T-cell (primary cell): Measurements from ENCODE around the gene MORN1. TPM values are rescaled to one million over a fixed set of nuclear protein-coding genes. Genes with fewer than 3 reads are reported as not detected.

Source experiments
- ATAC-seq, 4 experiments: fragments of 200-7000 bp in 3 of 4; fragments of 150-1000 bp in 1 of 4; cut with Tn5 transposase; replicated peaks in 1 of 4; 1 replicate in 3 of 4; 2 replicates in 1 of 4; pipeline ENCODE4 v1.10.0; 2021; ENCODE audit warnings: moderate library complexity in 3 of 4, mild to moderate bottlenecking in 2 of 4, moderate number of reproducible peaks in 1 of 4
- CTCF ChIA-PET, 2 donors: fragments of 300-600 bp; sonication (Branson Sonifier 250); formaldehyde crosslinking; loops; one replicate each; lab custom pipeline; 2022; ENCODE audit warnings: antibody characterized with exemption in 2 of 2; lab: Charles Lee
- POLR2A ChIA-PET, 2 donors: fragments of 300-600 bp; sonication (Branson Sonifier 250); formaldehyde crosslinking; loops; one replicate each; lab custom pipeline; 2022; ENCODE audit warnings: antibody characterized with exemption in 2 of 2; lab: Charles Lee
- DNase-seq, 35 experiments: peaks; one replicate each; pipeline versions ENCODE4 v3.0.0 to v3.0.0-alpha.2; 2013 to 2023
- H3K27ac ChIP-seq: one replicate; pipeline ENCODE4 v1.5.1; 2013; ENCODE audit warnings: low read length
- H3K27me3 ChIP-seq, 2 experiments: replicated peaks in 1 of 2; 1 replicate in 1 of 2; 2 replicates in 1 of 2; pipeline versions ENCODE4 v1.6.1 to v1.7.0; 2013; ENCODE audit warnings: low read length in 1 of 2, mixed read lengths in 1 of 2; ENCODE audit not compliant: control insufficient read depth in 2 of 2, insufficient read depth in 2 of 2; ENCODE audit errors: extremely low read depth in 1 of 2
- H3K36me3 ChIP-seq, 2 donors: 1 replicate in 1 of 2; 2 replicates in 1 of 2; pipeline versions ENCODE4 v1.6.1 to v1.7.0; 2013; ENCODE audit warnings: low read length in 1 of 2; ENCODE audit not compliant: control insufficient read depth in 2 of 2, insufficient read depth in 1 of 2; ENCODE audit errors: extremely low read depth in 1 of 2
- H3K4me1 ChIP-seq, 2 experiments: 1 replicate in 1 of 2; 2 replicates in 1 of 2; pipeline versions ENCODE4 v1.6.1 to v1.7.0; 2013; ENCODE audit warnings: low read length in 2 of 2, mixed read lengths in 1 of 2; ENCODE audit not compliant: insufficient read depth in 2 of 2, control insufficient read depth in 1 of 2; ENCODE audit errors: extremely low read depth in 1 of 2
- H3K4me3 ChIP-seq, 2 donors: 1 replicate in 1 of 2; 2 replicates in 1 of 2; pipeline versions ENCODE4 v1.5.1 to v1.7.0; 2013; ENCODE audit warnings: mild to moderate bottlenecking in 2 of 2, low read length in 1 of 2, moderate library complexity in 1 of 2; ENCODE audit not compliant: control insufficient read depth in 1 of 2; ENCODE audit errors: extremely low read depth in 1 of 2
- H3K9me3 ChIP-seq: 2 replicates; pipeline ENCODE4 v1.7.0; 2013
- H3K27ac Mint-ChIP-seq, 2 donors: one replicate each; pipeline ENCODE4 v1.8.0; 2020 to 2021; ENCODE audit warnings: mild to moderate bottlenecking in 2 of 2, mixed read lengths in 2 of 2
- H3K27me3 Mint-ChIP-seq, 2 donors: one replicate each; pipeline ENCODE4 v1.8.0; 2021 to 2022; ENCODE audit warnings: mixed read lengths in 2 of 2
- H3K36me3 Mint-ChIP-seq: one replicate; pipeline ENCODE4 v1.8.0; 2021; ENCODE audit warnings: mixed read lengths
- H3K4me1 Mint-ChIP-seq, 3 donors: one replicate each; pipeline ENCODE4 v1.8.0; 2020 to 2022; ENCODE audit warnings: mixed read lengths in 3 of 3, mild to moderate bottlenecking in 1 of 3
- H3K4me3 Mint-ChIP-seq, 3 donors: one replicate each; pipeline ENCODE4 v1.8.0; 2020 to 2022; ENCODE audit warnings: mild to moderate bottlenecking in 3 of 3, mixed read lengths in 3 of 3, moderate library complexity in 3 of 3
- H3K9me3 Mint-ChIP-seq, 3 donors: one replicate each; pipeline ENCODE4 v1.8.0; 2020 to 2022; ENCODE audit warnings: mixed read lengths in 3 of 3
- WGBS: methylation state at CpG from one replicate; pipeline ENCODE4 v1.1.5; 2013; ENCODE audit warnings: missing lambda C conversion rate; ENCODE audit not compliant: insufficient coverage; 5-methylcytosine and 5-hydroxymethylcytosine counted together
- total RNA-seq, 35 experiments: library from RNA in 6 of 35; stranded (reverse) in 6 of 35; fragments of 120-200 nt in 1 of 35; gene quantifications; one replicate each; pipeline versions ENCODE4 v1.2.1 to v1.2.4 and lab custom pipeline; 2013 to 2026

MORN1 gene
- total RNA-seq, 5 donors from 2014 or later (not counting 1 experiment from before 2014, with no cell fraction given): 8.2 to 17.5 (median 13.2) TPM

GRCh38 chr1:2404890-2405511 lies 13.6 kb upstream of the MORN1 start:
- Histone ChIP-seq H3K9me3 (no peaks in the 10 kb centered on the region), H3K27me3 (no peaks in the 10 kb centered on the region), H3K4me3 (no peak overlapping the region), H3K4me1 (no peaks in the 10 kb centered on the region), H3K27ac (no peak overlapping the region), H3K36me3 (peaks cover 31 to 74% of the 10 kb centered on the region in 2 donors)
- DNase-seq (no peak), ATAC-seq (no peak)
- peaks cover 32% of the 10 kb centered on the region for H3K36me3 Mint-ChIP-seq
- no peak overlapping the region for H3K27ac Mint-ChIP-seq
- WGBS: 92% methylated on average over 17 of the region's 24 CpGs
- ChIA-PET CTCF (interaction anchor here in 1 of 2 donors (0.6 kb wide), 1 partner anchor 1046 kb away, joined by 4 read pairs; no protein-coding TSS in a partner anchor), POLR2A (no interaction called here)
- no peak overlapping the region for H3K4me3 Mint-ChIP-seq
- H3K27me3 Mint-ChIP-seq: no peaks in the 10 kb centered on the region
- H3K4me1 Mint-ChIP-seq: peaks cover 5 to 8% (median 7%) of the 10 kb centered on the region in 3 donors
- no peaks in the 10 kb centered on the region for H3K9me3 Mint-ChIP-seq

- no peak overlapping the region for H3K4me3 ChIP-seq
- POLR2A ChIA-PET: no interaction called here
- peaks cover 7 to 12% (median 8%) of the 10 kb centered on the region in 3 donors for H3K4me1 Mint-ChIP-seq
- no peak overlapping the region for H3K27ac Mint-ChIP-seq
- WGBS: 93% methylated on average over 29 of the region's 29 CpGs
- no peaks in the 10 kb centered on the region for H3K27me3 ChIP-seq
- H3K9me3 ChIP-seq: no peaks in the 10 kb centered on the region
- no peaks in the 10 kb centered on the region for H3K4me1 ChIP-seq
- H3K36me3 Mint-ChIP-seq: peaks cover 36% of the 10 kb centered on the region
- H3K9me3 Mint-ChIP-seq: no peaks in the 10 kb centered on the region
- peaks cover 25 to 81% of the 10 kb centered on the region in 2 donors for H3K36me3 ChIP-seq
- DNase-seq: no peak
- no peak overlapping the region for H3K27ac ChIP-seq
- H3K4me3 Mint-ChIP-seq: no peak overlapping the region
- CTCF ChIA-PET: interaction anchor here in 1 of 2 donors (0.6 kb wide), 1 partner anchor 1047 kb away, joined by 4 read pairs; no protein-coding TSS in a partner anchor
- ATAC-seq: peak in 1 of 4 experiments; percentile 16
- no peaks in the 10 kb centered on the region for H3K27me3 Mint-ChIP-seq
Observed at GRCh38 chr1:2404142-2404889, 13.0 kb upstream of the MORN1 start.

GRCh38 chr1:2403273-2403672 lies 11.9 kb upstream of the MORN1 start:
- H3K27me3 ChIP-seq: no peaks in the 10 kb centered on the region
- H3K36me3 ChIP-seq: peaks cover 29 to 83% of the 10 kb centered on the region in 2 donors
- no peaks in the 10 kb centered on the region for H3K4me1 ChIP-seq
- H3K27ac ChIP-seq: no peak overlapping the region
- POLR2A ChIA-PET: interaction anchor here in 1 of 2 donors (0.6 kb wide), 1 partner anchor 181 kb away, joined by 4 read pairs; no protein-coding TSS in a partner anchor
- no peak overlapping the region for H3K4me3 ChIP-seq
- peaks cover 10 to 16% (median 13%) of the 10 kb centered on the region in 3 donors for H3K4me1 Mint-ChIP-seq
- no peak overlapping the region for H3K27ac Mint-ChIP-seq
- no peak for ATAC-seq
- 98% methylated on average over 14 of the region's 19 CpGs for WGBS
- CTCF ChIA-PET: no interaction called here
- no peaks in the 10 kb centered on the region for H3K9me3 Mint-ChIP-seq
- no peak for DNase-seq
- H3K9me3 ChIP-seq: no peaks in the 10 kb centered on the region
- no peaks in the 10 kb centered on the region for H3K27me3 Mint-ChIP-seq
- peaks cover 40% of the 10 kb centered on the region for H3K36me3 Mint-ChIP-seq
- no peak overlapping the region for H3K4me3 Mint-ChIP-seq

- ChIA-PET CTCF (no interaction called here), POLR2A (no interaction called here)
- H3K4me3 ChIP-seq: no peak overlapping the region
- no peaks in the 10 kb centered on the region for H3K9me3 ChIP-seq
- peaks cover 10 to 17% (median 13%) of the 10 kb centered on the region in 3 donors for H3K4me1 Mint-ChIP-seq
- ATAC-seq: no peak
- H3K4me3 Mint-ChIP-seq: no peak overlapping the region
- peaks cover 39% of the 10 kb centered on the region for H3K36me3 Mint-ChIP-seq
- DNase-seq: no peak
- H3K27ac ChIP-seq: no peak overlapping the region
- no peaks in the 10 kb centered on the region for H3K4me1 ChIP-seq
- H3K36me3 ChIP-seq: peaks cover 29 to 84% of the 10 kb centered on the region in 2 donors
- no peaks in the 10 kb centered on the region for H3K9me3 Mint-ChIP-seq
- WGBS: 97% methylated on average over 14 of the region's 23 CpGs
- H3K27me3 ChIP-seq: no peaks in the 10 kb centered on the region
- peak overlapping the region in 1 of 2 donors; percentile 28 for H3K27ac Mint-ChIP-seq
- no peaks in the 10 kb centered on the region for H3K27me3 Mint-ChIP-seq
Observed at GRCh38 chr1:2402420-2402819, 11.1 kb upstream of the MORN1 start.

GRCh38 chr1:2400950-2401649 lies 9.7 kb upstream of the MORN1 start:
- ChIA-PET POLR2A (no interaction called here), CTCF (no interaction called here)
- DNase-seq (no peak), ATAC-seq (no peak)
- no peaks in the 10 kb centered on the region for H3K9me3 Mint-ChIP-seq
- peaks cover 48% of the 10 kb centered on the region for H3K36me3 Mint-ChIP-seq
- no peaks in the 10 kb centered on the region for H3K27me3 ChIP-seq
- H3K4me3 ChIP-seq: no peak overlapping the region
- no peak overlapping the region for H3K27ac ChIP-seq
- H3K4me3 Mint-ChIP-seq: no peak overlapping the region
- no peaks in the 10 kb centered on the region for H3K9me3 ChIP-seq
- H3K27me3 Mint-ChIP-seq: no peaks in the 10 kb centered on the region
- peaks cover 23 to 89% of the 10 kb centered on the region in 2 donors for H3K36me3 ChIP-seq
- peaks cover 13 to 24% (median 20%) of the 10 kb centered on the region in 3 donors for H3K4me1 Mint-ChIP-seq
- 99% methylated on average over 10 of the region's 14 CpGs for WGBS
- no peak overlapping the region for H3K27ac Mint-ChIP-seq
- peaks cover 0 to 5% of the 10 kb centered on the region in 2 experiments for H3K4me1 ChIP-seq

GRCh38 chr1:2400576-2400909 lies 9.2 kb upstream of the MORN1 start:
- H3K27me3 Mint-ChIP-seq: no peaks in the 10 kb centered on the region
- ATAC-seq (no peak), DNase-seq (no peak)
- H3K27me3 ChIP-seq: no peaks in the 10 kb centered on the region
- peaks cover 25 to 89% of the 10 kb centered on the region in 2 donors for H3K36me3 ChIP-seq
- H3K9me3 Mint-ChIP-seq: no peaks in the 10 kb centered on the region
- ChIA-PET POLR2A (no interaction called here), CTCF (no interaction called here)
- H3K4me1 ChIP-seq: peaks cover 0 to 5% of the 10 kb centered on the region in 2 experiments
- peaks cover 48% of the 10 kb centered on the region for H3K36me3 Mint-ChIP-seq
- 85% methylated on average over 10 of the region's 10 CpGs for WGBS
- no peaks in the 10 kb centered on the region for H3K9me3 ChIP-seq
- H3K27ac ChIP-seq: no peak overlapping the region
- H3K27ac Mint-ChIP-seq: no peak overlapping the region
- H3K4me1 Mint-ChIP-seq: peaks cover 13 to 25% (median 22%) of the 10 kb centered on the region in 3 donors
- H3K4me3 ChIP-seq: no peak overlapping the region
- H3K4me3 Mint-ChIP-seq: no peak overlapping the region
